ENCODE measurements around the gene TAS2R13.

TAS2R13 gene

GRCh38 chr12:10909462-10909861 lies at the start of gene TAS2R13:
Gene TAS2R13 (minus strand): TSS chr12:10909562. CDS start chr12:10909298, 264 bp downstream.
- no peak for TF ChIP-seq CTCF (IDR thresholded peaks at IDR 0.05)

DNA sequence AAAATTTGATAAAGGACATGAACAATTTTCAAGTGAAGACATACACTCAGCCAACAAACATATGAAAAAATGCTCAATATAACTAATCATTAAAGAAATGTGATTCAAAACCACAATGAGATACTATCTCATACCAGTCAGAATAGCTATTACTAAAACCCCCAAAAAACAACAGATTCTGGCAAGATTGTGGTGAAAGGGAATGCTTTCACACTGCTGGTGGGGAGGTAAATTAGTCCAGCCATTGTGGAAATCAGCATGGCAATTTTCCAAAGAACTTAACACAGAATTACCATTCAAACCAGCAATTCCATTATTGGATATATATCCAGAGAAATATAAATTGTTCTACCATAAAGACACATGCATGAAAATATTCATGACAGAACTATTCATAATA lies 48.4 kb upstream of the TAS2R13 start:
- no peak for TF ChIP-seq CTCF (IDR thresholded peaks at IDR 0.05)

DNA sequence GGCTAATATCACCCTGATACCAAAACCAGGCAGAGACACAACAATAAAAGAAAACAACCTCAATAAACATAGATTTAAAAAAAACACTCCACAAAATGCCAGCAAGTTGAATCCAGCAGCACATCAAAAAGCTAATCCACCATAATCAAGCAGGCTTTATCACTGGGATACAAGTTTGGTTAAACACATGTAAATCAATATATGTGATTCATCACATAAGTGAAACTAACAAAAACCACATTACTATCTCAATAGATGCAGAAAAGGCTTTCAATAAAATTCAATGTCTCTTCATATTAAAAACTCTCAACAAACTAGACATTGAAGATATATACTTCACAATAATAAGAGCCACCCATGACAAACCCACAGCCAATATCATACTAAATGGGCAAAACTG lies 46.7 kb upstream of the TAS2R13 start:
- TF ChIP-seq CTCF (IDR thresholded peaks at IDR 0.05): no peak

GRCh38 chr12:10952645-10953044 lies 43.3 kb upstream of the TAS2R13 start:
- no peak for TF ChIP-seq CTCF (IDR thresholded peaks at IDR 0.05)

DNA sequence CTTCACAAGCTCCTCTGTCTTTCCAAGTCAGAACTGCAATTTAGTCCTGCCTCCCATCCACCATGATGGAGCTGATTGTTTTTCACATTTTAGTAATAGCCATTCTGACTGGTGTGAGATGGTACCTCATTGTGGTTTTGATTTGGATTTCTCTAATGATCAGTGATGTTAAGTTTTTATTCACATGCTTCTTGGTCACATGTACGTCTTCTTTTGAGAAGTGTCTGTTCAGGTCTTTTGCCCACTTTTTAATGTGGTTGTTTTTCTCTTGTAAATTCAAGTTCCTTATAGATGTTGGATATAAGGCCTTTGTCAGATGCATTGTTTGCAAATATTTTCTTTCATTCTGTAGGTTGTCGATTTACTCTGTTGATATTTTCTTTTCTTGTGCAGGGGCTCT lies 33.8 kb upstream of the TAS2R13 start:
- TF ChIP-seq CTCF (IDR thresholded peaks at IDR 0.05): no peak

DNA sequence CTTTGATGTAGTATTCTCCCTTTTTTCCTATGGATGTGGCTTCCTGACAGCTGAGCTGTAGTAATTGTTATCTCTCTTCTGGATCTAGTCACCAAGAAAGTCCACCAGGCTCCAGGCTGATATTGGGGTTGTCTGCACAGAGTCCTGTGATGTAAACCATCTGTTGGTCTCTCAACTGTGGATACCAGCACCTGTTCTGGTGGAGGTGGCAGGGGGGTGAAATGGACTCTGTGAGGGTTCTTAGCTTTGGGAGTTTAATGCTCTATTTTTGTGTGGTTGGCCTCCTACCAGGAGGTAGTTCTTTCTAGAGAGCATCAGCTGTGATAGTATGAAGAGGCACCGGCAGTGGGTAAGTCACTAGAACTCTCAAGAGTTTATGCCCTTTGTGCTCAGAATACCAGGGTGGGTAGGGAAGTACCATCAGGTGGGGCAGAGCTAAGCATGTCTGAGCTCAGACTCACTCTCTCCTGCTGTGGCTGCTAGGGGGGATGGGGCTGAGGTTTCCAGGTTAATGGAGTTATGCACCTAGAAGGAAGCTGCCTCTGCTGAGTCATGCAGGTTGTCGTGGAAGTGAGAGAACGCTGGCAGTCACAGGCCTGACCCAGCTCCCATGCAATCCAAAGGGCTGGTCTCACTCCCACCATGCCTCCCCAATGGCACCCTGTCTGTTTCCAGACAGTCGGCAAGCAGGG lies 32.7 kb upstream of the TAS2R13 start:
- TF ChIP-seq CTCF (IDR thresholded peaks at IDR 0.05): no peak

- no peak for TF ChIP-seq CTCF (IDR thresholded peaks at IDR 0.05)
Measured at GRCh38 chr12:10941369-10941768, 32.0 kb upstream of the TAS2R13 start.

- no peak for TF ChIP-seq CTCF (IDR thresholded peaks at IDR 0.05)
Measured at GRCh38 chr12:10940389-10940788, 31.0 kb upstream of the TAS2R13 start.
